SK-N-MC (cell line): Measurements from ENCODE around the gene TMEM163.

Experiments
- DNase-seq: peaks from one replicate; pipeline ENCODE4 v3.0.0-alpha.2; 2011; ENCODE audit warnings: low read depth, low spot score
- H3K27ac ChIP-seq: fragments of 200-600 bp; sonication (generic); 2 replicates; pipeline ENCODE4 v1.5.1; 2016; ENCODE audit warnings: mixed run types
- H3K36me3 ChIP-seq: fragments of 200-600 bp; sonication (generic); 2 replicates; pipeline ENCODE4 v1.6.1; 2017; ENCODE audit warnings: antibody characterized with exemption, low read length, mixed read lengths; ENCODE audit not compliant: insufficient read depth
- H3K4me3 ChIP-seq: fragments of 200-600 bp; sonication (generic); 2 replicates; pipeline ENCODE4 v1.5.1; 2016
- H3K9ac ChIP-seq: fragments of 200-600 bp; sonication (generic); 2 replicates; pipeline ENCODE4 v1.8.0; 2017; ENCODE audit warnings: mixed run types, mixed read lengths; ENCODE audit not compliant: insufficient read length
- H3K9me3 ChIP-seq: fragments of 200-600 bp; sonication (generic); 2 replicates; pipeline ENCODE4 v1.6.1; 2017; ENCODE audit warnings: low read depth, mild to moderate bottlenecking, antibody characterized with exemption, low read length, moderate library complexity, mixed read lengths
- EZH2 ChIP-seq: fragments of 200-600 bp; sonication (generic); IDR thresholded peaks from one replicate; pipeline ENCODE4 v1.6.1; 2017; ENCODE audit warnings: antibody characterized with exemption
- FOXP2 ChIP-seq: optimal IDR thresholded peaks from 2 replicates; pipeline ENCODE3; 2011; ENCODE audit warnings: mild to moderate bottlenecking, moderate library complexity; ENCODE audit not compliant: insufficient read depth; ENCODE audit errors: extremely low read length, control extremely low read depth
- POLR2AphosphoS5 ChIP-seq: IDR thresholded peaks from 2 replicates; pipeline ENCODE4 v1.6.1; 2012; ENCODE audit warnings: mild to moderate bottlenecking, low read depth, low read length, borderline replicate concordance

TMEM163 gene

DNA sequence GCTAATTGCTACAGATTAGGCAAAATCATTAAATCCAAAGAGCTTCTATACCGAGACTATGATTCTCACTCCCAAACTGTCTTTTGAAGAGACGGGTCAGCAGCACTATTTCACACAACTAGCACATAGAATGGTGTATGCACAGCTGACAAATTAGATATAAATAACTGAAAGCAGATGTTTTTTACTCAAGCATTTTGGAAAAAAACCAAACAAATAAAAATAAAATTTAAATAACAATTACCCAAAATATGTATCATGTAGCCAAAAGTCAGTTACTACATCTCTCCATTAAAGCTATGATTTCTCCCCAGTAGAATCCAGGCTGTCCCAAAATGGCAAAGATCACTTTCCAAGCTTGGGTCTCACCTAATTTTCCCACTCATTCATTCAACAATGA, 107.9 kb downstream of the TMEM163 start:
- H3K36me3 ChIP-seq = no peaks in the 10 kb centered on the region
- no peak overlapping the region for H3K27ac ChIP-seq
- DNase-seq = no peak
- no peak for TF ChIP-seq POLR2AphosphoS5
- TF ChIP-seq EZH2 = no peak
- no peak for TF ChIP-seq FOXP2
- H3K9ac ChIP-seq = no peak overlapping the region
- no peaks in the 10 kb centered on the region for H3K9me3 ChIP-seq
- H3K4me3 ChIP-seq = no peak overlapping the region

- Histone ChIP-seq H3K27ac (no peak overlapping the region), H3K9me3 (no peaks in the 10 kb centered on the region), H3K4me3 (no peak overlapping the region), H3K9ac (no peak overlapping the region), H3K36me3 (no peaks in the 10 kb centered on the region)
- no peak for TF ChIP-seq EZH2
- TF ChIP-seq POLR2AphosphoS5 = no peak
- no peak for TF ChIP-seq FOXP2
- no peak for DNase-seq
Measured at GRCh38 chr2:134609924-134610513, 108.8 kb downstream of the TMEM163 start.

- no peak overlapping the region for H3K4me3 ChIP-seq
- H3K36me3 ChIP-seq = no peaks in the 10 kb centered on the region
- TF ChIP-seq EZH2 = no peak
- no peak for TF ChIP-seq POLR2AphosphoS5
- TF ChIP-seq FOXP2 = no peak
- no peak overlapping the region for H3K27ac ChIP-seq
- H3K9me3 ChIP-seq = no peaks in the 10 kb centered on the region
- no peak overlapping the region for H3K9ac ChIP-seq
- DNase-seq = no peak
Measured at GRCh38 chr2:134603966-134604365, 114.8 kb downstream of the TMEM163 start.

DNA sequence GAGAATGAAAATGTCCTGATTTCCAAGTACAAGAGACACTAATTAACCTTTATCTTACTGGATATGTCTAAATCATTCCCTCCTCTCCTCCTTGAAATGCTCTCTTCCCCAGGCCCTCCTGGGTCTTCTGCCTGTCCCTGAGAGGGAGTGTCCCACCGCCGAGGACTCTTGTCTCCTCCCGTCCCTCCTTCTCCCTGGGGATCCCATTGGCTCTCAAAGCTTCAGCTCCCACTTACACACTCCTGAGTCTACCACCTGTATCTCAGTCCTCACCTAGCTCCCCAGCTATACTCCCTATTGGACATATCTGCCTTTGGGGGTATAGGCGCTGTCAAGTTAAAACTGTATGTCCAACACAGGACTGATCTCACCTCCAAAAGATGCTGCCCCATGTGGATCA, 116.1 kb downstream of the TMEM163 start:
- Histone ChIP-seq H3K4me3 (no peak overlapping the region), H3K9me3 (no peaks in the 10 kb centered on the region), H3K9ac (no peak overlapping the region), H3K27ac (no peak overlapping the region), H3K36me3 (no peaks in the 10 kb centered on the region)
- no peak for TF ChIP-seq POLR2AphosphoS5
- no peak for TF ChIP-seq EZH2
- TF ChIP-seq FOXP2 = no peak
- DNase-seq = no peak

DNA sequence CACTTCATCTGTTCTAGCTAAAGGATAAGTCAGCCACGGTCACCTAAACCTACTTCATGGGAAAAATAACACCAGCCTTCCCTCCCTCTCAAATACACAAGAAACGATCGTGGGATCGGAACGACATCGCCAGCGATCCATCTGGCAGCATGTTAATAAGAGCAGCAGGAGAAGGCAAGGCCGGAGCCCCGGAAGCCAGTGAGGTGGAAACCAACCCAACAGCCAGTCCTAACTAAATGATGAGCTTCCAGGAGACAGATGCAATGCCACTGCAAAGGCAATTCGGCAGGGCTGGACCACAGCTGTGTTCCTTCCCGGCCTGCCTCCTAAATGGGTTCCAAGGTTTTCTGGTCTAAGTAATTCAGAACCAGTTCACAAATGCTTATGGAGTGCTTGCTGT, 117.5 kb downstream of the TMEM163 start:
- Histone ChIP-seq H3K36me3 (no peaks in the 10 kb centered on the region), H3K4me3 (no peak overlapping the region), H3K27ac (no peak overlapping the region), H3K9me3 (no peaks in the 10 kb centered on the region), H3K9ac (no peak overlapping the region)
- DNase-seq = no peak
- TF ChIP-seq FOXP2 = no peak
- no peak for TF ChIP-seq EZH2
- no peak for TF ChIP-seq POLR2AphosphoS5

DNA sequence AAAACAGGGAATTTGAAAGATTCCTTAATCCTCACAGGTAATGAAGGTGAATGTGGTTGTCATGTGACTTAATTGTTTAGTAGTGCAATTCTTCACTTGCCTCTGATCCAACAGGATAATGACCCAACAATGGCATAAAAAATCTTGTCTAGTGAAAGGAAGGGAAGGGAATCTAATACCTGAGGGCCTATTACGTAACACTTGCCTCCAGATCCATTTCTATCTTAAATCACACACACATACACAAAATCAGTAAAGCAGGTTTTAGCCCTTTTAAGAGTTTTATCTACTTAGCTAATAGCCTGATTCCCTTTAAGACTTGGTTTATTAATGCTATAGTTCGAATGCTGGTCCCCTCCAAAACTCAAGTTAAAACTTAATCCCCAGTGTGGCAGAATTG, 118.6 kb downstream of the TMEM163 start:
- TF ChIP-seq EZH2 = no peak
- no peak for TF ChIP-seq POLR2AphosphoS5
- TF ChIP-seq FOXP2 = no peak
- H3K4me3 ChIP-seq = no peak overlapping the region
- no peaks in the 10 kb centered on the region for H3K36me3 ChIP-seq
- no peak overlapping the region for H3K27ac ChIP-seq
- no peak overlapping the region for H3K9ac ChIP-seq
- no peaks in the 10 kb centered on the region for H3K9me3 ChIP-seq
- no peak for DNase-seq

DNA sequence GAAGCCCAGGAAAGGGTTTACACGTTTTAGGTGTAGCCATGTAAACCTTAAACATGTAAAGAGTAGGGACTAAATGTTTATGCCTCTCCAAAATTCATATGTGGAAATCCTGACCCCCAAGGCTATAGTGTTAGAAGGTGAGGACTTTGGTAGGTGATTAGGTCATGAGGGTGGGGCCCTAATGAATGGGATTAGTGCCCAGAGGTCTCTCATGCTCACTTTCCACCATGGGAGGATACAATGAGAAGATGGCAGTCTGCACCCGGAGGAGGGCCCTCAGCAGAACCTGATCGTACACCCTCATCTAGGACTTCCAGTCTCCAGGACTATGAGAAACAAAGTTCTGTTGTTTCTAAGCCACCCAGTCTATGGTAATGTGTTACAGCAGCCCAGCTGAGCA, 119.6 kb downstream of the TMEM163 start:
- Histone ChIP-seq H3K4me3 (no peak overlapping the region), H3K9me3 (no peaks in the 10 kb centered on the region), H3K36me3 (no peaks in the 10 kb centered on the region), H3K9ac (no peak overlapping the region), H3K27ac (no peak overlapping the region)
- TF ChIP-seq EZH2 = no peak
- TF ChIP-seq POLR2AphosphoS5 = no peak
- DNase-seq = no peak

GRCh38 chr2:134594399-134594798, 124.4 kb downstream of the TMEM163 start:
- no peaks in the 10 kb centered on the region for H3K9me3 ChIP-seq
- H3K9ac ChIP-seq = no peak overlapping the region
- no peak for DNase-seq

DNA sequence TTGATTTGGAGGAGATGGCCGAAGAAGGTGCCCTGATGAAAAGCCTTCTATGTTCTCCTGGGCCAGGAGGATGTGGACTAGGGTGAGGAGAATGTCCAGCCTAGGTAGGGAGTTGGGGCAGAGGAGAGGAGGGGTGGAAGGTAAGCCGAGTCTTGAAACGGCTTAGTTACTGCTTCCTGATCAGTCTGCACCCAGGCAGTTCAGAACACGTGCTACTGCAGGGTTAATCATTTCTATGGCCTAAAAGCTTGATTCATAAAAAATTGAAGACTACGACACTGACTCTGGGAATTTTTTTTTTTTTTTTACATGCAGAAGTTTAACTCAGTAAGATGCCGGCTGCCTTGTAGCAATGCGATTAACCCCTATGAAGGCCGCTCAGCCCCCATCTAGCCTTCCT, 125.3 kb downstream of the TMEM163 start:
- Histone ChIP-seq H3K9me3 (no peaks in the 10 kb centered on the region), H3K27ac (no peak overlapping the region), H3K9ac (no peak overlapping the region), H3K4me3 (no peak overlapping the region), H3K36me3 (no peaks in the 10 kb centered on the region)
- TF ChIP-seq EZH2 (no peak), POLR2AphosphoS5 (no peak), FOXP2 (no peak)
- no peak for DNase-seq

More at GRCh38 chr2:134594399-134594798, 124.4 kb downstream of the TMEM163 start:
- Histone ChIP-seq H3K36me3 (no peaks in the 10 kb centered on the region), H3K27ac (no peak overlapping the region), H3K4me3 (no peak overlapping the region)
- no peak for TF ChIP-seq EZH2
- TF ChIP-seq POLR2AphosphoS5 = no peak
- TF ChIP-seq FOXP2 = no peak
